Loucy (cell line): ENCODE data around the gene NCF4.

Experiments used
- H2AFZ ChIP-seq: fragments of 200-600 bp; sonication (generic); 2 replicates; pipeline ENCODE4 v1.6.0; 2016; ENCODE audit warnings: antibody characterized with exemption, mild to moderate bottlenecking, low read length, moderate library complexity
- H3F3A ChIP-seq: fragments of 200-600 bp; 2 replicates; pipeline ENCODE4 v1.6.0; 2016; ENCODE audit warnings: antibody characterized with exemption, low read depth, mild to moderate bottlenecking
- H3K27me3 ChIP-seq: fragments of 200-600 bp; sonication (generic); 2 replicates; pipeline ENCODE4 v1.6.1; 2014; ENCODE audit warnings: low read length, mild to moderate bottlenecking; ENCODE audit not compliant: insufficient read depth, poor library complexity, severe bottlenecking
- H3K36me3 ChIP-seq: fragments of 200-600 bp; sonication (generic); 2 replicates; pipeline ENCODE4 v1.6.1; 2016; ENCODE audit warnings: low read length; ENCODE audit not compliant: insufficient read depth
- H3K4me1 ChIP-seq: fragments of 200-600 bp; sonication (generic); 2 replicates; pipeline ENCODE4 v1.5.1; 2014; ENCODE audit warnings: low read length, mild to moderate bottlenecking; ENCODE audit not compliant: insufficient read depth, poor library complexity, severe bottlenecking
- H3K4me2 ChIP-seq: fragments of 200-600 bp; sonication (generic); 2 replicates; pipeline ENCODE4 v1.6.0; 2014; ENCODE audit warnings: antibody characterized with exemption, low read length, low read depth, mild to moderate bottlenecking; ENCODE audit not compliant: poor library complexity, severe bottlenecking
- H3K4me3 ChIP-seq: fragments of 200-600 bp; sonication (generic); 2 replicates; pipeline ENCODE4 v1.5.1; 2014; ENCODE audit warnings: low read length, mild to moderate bottlenecking, mixed read lengths; ENCODE audit not compliant: poor library complexity, severe bottlenecking
- H3K79me2 ChIP-seq: fragments of 200-600 bp; sonication (generic); 2 replicates; pipeline ENCODE4 v1.6.1; 2014; ENCODE audit warnings: low read length; ENCODE audit not compliant: insufficient read depth
- H3K9ac ChIP-seq: fragments of 200-600 bp; sonication (generic); 2 replicates; pipeline ENCODE4 v1.6.0; 2014; ENCODE audit warnings: mild to moderate bottlenecking, low read depth, low read length, moderate library complexity; ENCODE audit not compliant: poor library complexity, severe bottlenecking
- H3K9me2 ChIP-seq: fragments of 200-600 bp; sonication (generic); replicated peaks from 2 replicates; pipeline ENCODE4 v1.6.1; 2016; ENCODE audit warnings: low read depth, low read length, mixed read lengths
- H3K9me3 ChIP-seq: fragments of 200-600 bp; sonication (generic); 2 replicates; pipeline ENCODE4 v1.6.1; 2014; ENCODE audit warnings: mild to moderate bottlenecking, antibody characterized with exemption, low read length, low read depth; ENCODE audit not compliant: insufficient read depth
- H4K20me1 ChIP-seq: fragments of 200-600 bp; sonication (generic); 2 replicates; pipeline ENCODE4 v1.6.0; 2014; ENCODE audit warnings: antibody characterized with exemption, low read length, mild to moderate bottlenecking; ENCODE audit not compliant: insufficient read depth, poor library complexity, severe bottlenecking
- EZH2phosphoT487 ChIP-seq: fragments of 200-600 bp; IDR thresholded peaks from 2 replicates; pipeline ENCODE4 v1.6.1; 2018; ENCODE audit warnings: antibody characterized with exemption, mild to moderate bottlenecking, moderate library complexity, borderline replicate concordance
- TF ChIP-seq, protein P1 (sequence below): fragments of 200-600 bp; sonication (generic); conservative IDR thresholded peaks from 2 replicates; pipeline ENCODE4 v1.5.1; 2014; ENCODE audit warnings: mild to moderate bottlenecking, antibody characterized with exemption, low read length

Gene NCF4

DNA sequence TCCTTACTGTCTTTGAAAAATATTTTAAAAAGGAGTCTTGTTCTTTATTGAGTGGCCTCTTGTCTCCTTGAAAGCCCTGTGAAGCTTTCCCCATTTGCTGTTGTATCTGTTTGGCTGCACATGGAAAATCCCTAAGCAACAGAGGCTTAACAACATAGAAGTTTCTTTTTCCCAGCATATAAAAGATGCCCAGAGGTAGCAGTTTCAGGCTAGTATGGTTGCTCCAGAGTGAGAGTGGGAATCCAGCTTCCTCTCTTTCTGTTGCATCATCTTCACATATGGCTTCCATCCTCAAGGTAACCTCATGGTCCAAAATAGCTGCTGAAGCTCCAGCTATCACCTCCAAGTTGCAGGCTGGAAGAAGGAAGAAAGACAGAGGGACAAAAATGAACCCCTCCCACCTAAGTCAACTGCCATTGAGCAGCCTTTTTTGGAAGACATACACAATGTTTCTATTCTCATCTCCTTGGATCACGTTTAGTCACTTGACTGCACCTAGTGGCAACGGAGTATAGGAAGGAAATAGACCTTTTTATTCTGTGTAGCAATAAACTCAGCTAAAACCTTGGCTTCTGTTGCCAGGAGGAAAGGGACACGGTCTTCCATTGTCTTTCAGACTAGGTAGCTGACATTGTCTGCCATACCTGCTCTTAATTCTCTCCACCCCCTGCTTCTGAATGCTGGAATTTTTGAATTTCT lies 57.9 kb downstream of the NCF4 start:
- Histone ChIP-seq H3K27me3 (no peaks in the 10 kb centered on the region), H3K4me3 (no peak overlapping the region), H3K36me3 (no peaks in the 10 kb centered on the region), H3K79me2 (no peaks in the 10 kb centered on the region), H3K9me3 (no peaks in the 10 kb centered on the region), H4K20me1 (no peaks in the 10 kb centered on the region), H3F3A (no peaks in the 10 kb centered on the region), H3K9ac (no peak overlapping the region), H3K4me1 (no peaks in the 10 kb centered on the region), H2AFZ (no peak overlapping the region), H3K9me2 (no peaks in the 10 kb centered on the region), H3K4me2 (no peak overlapping the region)
- no peak for TF ChIP-seq EZH2phosphoT487
- TF ChIP-seq, protein P1, sequence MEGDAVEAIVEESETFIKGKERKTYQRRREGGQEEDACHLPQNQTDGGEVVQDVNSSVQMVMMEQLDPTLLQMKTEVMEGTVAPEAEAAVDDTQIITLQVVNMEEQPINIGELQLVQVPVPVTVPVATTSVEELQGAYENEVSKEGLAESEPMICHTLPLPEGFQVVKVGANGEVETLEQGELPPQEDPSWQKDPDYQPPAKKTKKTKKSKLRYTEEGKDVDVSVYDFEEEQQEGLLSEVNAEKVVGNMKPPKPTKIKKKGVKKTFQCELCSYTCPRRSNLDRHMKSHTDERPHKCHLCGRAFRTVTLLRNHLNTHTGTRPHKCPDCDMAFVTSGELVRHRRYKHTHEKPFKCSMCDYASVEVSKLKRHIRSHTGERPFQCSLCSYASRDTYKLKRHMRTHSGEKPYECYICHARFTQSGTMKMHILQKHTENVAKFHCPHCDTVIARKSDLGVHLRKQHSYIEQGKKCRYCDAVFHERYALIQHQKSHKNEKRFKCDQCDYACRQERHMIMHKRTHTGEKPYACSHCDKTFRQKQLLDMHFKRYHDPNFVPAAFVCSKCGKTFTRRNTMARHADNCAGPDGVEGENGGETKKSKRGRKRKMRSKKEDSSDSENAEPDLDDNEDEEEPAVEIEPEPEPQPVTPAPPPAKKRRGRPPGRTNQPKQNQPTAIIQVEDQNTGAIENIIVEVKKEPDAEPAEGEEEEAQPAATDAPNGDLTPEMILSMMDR: no peak

DNA sequence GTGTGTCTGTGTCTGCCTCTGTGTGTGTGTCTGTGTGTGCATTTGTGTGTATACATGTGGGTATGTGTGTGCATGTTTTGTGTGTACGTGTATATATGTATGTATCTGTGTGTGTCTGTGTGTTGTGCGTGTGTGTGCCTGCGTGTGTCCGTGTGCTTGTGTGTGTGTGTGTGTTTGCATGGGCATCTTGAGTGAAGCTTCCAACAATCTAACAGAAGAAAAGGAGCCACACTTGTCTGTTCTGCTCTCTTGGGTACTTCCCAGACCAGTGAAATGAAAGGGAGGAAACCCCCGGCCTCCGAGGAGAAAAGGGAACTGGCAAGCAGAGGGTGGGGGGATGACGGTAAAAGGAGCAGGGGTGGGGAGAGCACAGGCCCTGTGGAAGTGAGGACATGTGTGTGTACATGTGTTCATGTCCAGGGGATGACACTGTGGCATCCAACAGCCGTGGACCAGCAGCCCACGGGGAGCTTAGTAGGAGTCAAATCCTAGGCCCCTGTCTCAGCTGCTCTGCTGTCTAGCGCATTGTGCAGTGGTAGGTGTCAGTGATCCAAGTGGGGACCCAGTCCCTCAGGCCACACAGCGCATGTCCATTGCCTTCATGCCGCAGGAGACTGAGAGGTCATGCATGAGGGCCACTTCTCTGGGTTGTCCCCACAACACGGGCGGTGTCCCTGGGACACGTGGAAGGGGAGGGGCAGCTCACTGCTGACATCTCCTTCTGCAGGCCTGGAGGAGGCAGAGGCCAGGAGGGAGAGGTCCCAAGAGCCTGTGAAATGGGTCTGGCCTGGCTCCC lies 60.7 kb downstream of the NCF4 start:
- H3K4me1 ChIP-seq: no peaks in the 10 kb centered on the region
- no peaks in the 10 kb centered on the region for H3K36me3 ChIP-seq
- TF ChIP-seq, protein P1: no peak
- no peak for TF ChIP-seq EZH2phosphoT487
- H3K9me2 ChIP-seq: no peaks in the 10 kb centered on the region
- H3K4me2 ChIP-seq: no peak overlapping the region
- H3K9me3 ChIP-seq: no peaks in the 10 kb centered on the region
- no peak overlapping the region for H2AFZ ChIP-seq
- H4K20me1 ChIP-seq: no peaks in the 10 kb centered on the region
- no peak overlapping the region for H3K4me3 ChIP-seq
- H3K79me2 ChIP-seq: no peaks in the 10 kb centered on the region
- no peaks in the 10 kb centered on the region for H3K27me3 ChIP-seq
- no peak overlapping the region for H3K9ac ChIP-seq
- no peaks in the 10 kb centered on the region for H3F3A ChIP-seq

DNA sequence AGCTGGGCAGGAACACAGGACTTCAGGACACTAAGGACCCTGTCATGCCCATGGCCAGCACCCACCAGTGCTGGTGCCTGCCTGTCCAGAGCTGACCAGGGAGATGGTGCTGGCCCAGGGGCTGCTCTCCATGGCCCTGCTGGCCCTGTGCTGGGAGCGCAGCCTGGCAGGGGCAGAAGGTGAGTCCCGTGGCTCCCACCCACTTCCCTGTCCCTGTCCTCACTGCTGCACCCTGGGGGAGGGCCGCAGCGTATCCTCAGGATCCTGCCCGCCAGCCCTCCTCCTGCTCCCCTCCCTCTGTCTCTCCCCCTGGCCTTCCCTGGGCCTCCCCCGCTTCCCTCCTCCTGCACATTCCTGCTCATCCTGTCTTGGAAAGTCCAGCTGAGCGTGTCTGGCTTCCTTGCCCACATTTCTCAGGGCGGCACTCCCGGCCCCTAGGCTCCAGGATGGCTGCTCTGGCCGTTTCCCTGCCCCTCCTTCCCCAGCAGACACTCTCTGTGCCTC lies 61.4 kb downstream of the NCF4 start:
- Histone ChIP-seq H3K4me3 (no peak overlapping the region), H4K20me1 (no peaks in the 10 kb centered on the region), H3K36me3 (no peaks in the 10 kb centered on the region), H3K4me1 (no peaks in the 10 kb centered on the region), H3K79me2 (no peaks in the 10 kb centered on the region), H3K4me2 (no peak overlapping the region), H2AFZ (no peak overlapping the region), H3K9me2 (no peaks in the 10 kb centered on the region), H3K9me3 (no peaks in the 10 kb centered on the region), H3K27me3 (no peaks in the 10 kb centered on the region), H3F3A (no peaks in the 10 kb centered on the region), H3K9ac (no peak overlapping the region)
- TF ChIP-seq EZH2phosphoT487: no peak
- TF ChIP-seq, protein P1: no peak
